Effector memory CD8-positive, alpha-beta T cell (primary cell): Measurements from ENCODE around the gene AS3MT.

ENCODE experiments used
- ATAC-seq: fragments of 150-1000 bp; cut with Tn5 transposase; replicated peaks from 2 replicates; pipeline ENCODE4 v1.10.0; 2021; ENCODE audit warnings: mild to moderate bottlenecking, moderate library complexity
- DNase-seq, 3 experiments: peaks; one replicate each; pipeline ENCODE4 v3.0.0; 2021
- H3K27ac Mint-ChIP-seq, 2 donors: one replicate each; pipeline ENCODE4 v1.8.0; 2022; ENCODE audit warnings: mild to moderate bottlenecking in 2 of 2, mixed read lengths in 2 of 2, moderate library complexity in 2 of 2
- H3K27me3 Mint-ChIP-seq, 2 donors: one replicate each; pipeline ENCODE4 v1.8.0; 2022; ENCODE audit warnings: mixed read lengths in 2 of 2
- H3K36me3 Mint-ChIP-seq: one replicate; pipeline ENCODE4 v1.8.0; 2022; ENCODE audit warnings: mild to moderate bottlenecking, moderate library complexity, mixed read lengths; ENCODE audit not compliant: insufficient read depth
- H3K4me1 Mint-ChIP-seq, 2 donors: one replicate each; pipeline ENCODE4 v1.8.0; 2022; ENCODE audit warnings: low read depth in 2 of 2, mixed read lengths in 2 of 2
- H3K4me3 Mint-ChIP-seq, 2 donors: one replicate each; pipeline ENCODE4 v1.8.0; 2022; ENCODE audit warnings: mild to moderate bottlenecking in 2 of 2, mixed read lengths in 2 of 2, moderate library complexity in 2 of 2
- H3K9me3 Mint-ChIP-seq, 2 donors: one replicate each; pipeline ENCODE4 v1.8.0; 2022; ENCODE audit warnings: mixed read lengths in 2 of 2

AS3MT gene

GRCh38 chr10:102941401-102941800 lies 72.1 kb downstream of the AS3MT start:
- ATAC-seq (no peak), DNase-seq (no peak)
- peaks cover 3% of the 10 kb centered on the region for H3K36me3 Mint-ChIP-seq
- no peaks in the 10 kb centered on the region for H3K27me3 Mint-ChIP-seq
- peaks cover 7 to 13% of the 10 kb centered on the region in 2 donors for H3K4me1 Mint-ChIP-seq
- no peaks in the 10 kb centered on the region for H3K9me3 Mint-ChIP-seq
- no peak overlapping the region for H3K4me3 Mint-ChIP-seq
- no peak overlapping the region for H3K27ac Mint-ChIP-seq

DNA sequence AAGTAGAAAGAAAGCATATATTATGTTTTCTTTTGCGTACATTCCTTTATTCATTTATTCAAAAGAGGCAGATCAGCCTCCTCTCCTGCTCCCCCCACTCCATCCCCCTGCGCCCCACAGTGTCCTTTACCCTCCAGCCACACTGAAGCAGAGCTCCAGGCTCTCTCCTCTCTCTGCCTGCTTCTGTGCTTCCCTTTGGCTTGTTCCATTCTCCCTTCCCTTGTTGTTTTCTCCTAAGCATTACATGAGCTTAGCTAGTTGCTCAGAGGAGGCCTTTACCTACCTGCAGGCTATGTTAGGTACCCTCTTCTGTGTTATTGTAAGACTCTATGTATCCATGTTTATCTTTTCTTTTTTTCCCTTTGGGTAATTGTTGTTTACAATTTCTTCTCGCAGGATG lies 76.2 kb downstream of the AS3MT start:
- H3K4me1 Mint-ChIP-seq = peaks cover 11 to 12% of the 10 kb centered on the region in 2 donors
- no peak for ATAC-seq
- no peak overlapping the region for H3K27ac Mint-ChIP-seq
- H3K36me3 Mint-ChIP-seq = peaks cover 3% of the 10 kb centered on the region
- H3K4me3 Mint-ChIP-seq = no peak overlapping the region
- H3K9me3 Mint-ChIP-seq = no peaks in the 10 kb centered on the region
- DNase-seq = no peak
- H3K27me3 Mint-ChIP-seq = no peaks in the 10 kb centered on the region

DNA sequence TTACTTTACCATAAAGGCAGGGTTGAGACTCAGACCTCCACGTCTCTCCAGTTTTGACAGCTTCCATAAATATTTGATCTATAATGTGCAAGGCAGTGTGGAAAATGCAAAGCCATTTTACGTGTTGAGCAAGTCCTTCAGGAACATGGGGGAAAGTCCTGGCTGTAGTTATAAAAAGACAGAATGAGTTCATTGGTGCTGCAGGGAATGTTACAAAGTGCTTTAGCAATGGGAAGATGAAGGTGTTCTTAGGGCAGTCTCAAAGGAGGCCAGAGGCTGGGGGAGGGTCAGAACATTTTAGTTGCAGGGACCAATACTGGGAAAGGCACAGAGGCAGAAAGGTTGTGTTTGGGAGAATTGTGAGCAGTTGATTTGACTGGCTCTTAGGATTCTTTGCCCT lies 76.7 kb downstream of the AS3MT start:
- ATAC-seq = no peak
- Mint-ChIP-seq H3K4me3 (no peak overlapping the region), H3K4me1 (peaks cover 11 to 12% of the 10 kb centered on the region in 2 donors), H3K9me3 (no peaks in the 10 kb centered on the region), H3K36me3 (peaks cover 3% of the 10 kb centered on the region), H3K27ac (no peak overlapping the region), H3K27me3 (no peaks in the 10 kb centered on the region)
- DNase-seq = no peak

DNA sequence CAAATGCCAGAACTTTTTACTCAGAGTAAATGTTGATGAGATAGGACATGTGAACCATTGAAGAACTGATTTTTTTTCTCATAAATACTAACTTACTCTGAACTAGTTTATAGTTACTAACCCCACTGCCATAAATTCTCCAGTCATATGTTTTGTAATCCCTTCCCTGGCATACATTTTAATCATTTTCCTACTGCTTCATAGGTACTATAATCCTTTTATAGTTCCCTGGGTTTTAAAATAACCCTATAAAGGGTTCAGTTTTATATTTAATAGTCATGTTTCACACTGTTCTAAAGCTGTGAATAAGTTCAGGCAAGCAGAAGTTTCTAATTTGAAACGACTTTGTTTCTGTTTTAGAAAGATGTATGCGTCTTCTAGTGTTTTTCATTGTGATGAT lies 77.7 kb downstream of the AS3MT start:
- DNase-seq (no peak), ATAC-seq (no peak)
- H3K27ac Mint-ChIP-seq = no peak overlapping the region
- H3K4me3 Mint-ChIP-seq = no peak overlapping the region
- no peaks in the 10 kb centered on the region for H3K36me3 Mint-ChIP-seq
- H3K27me3 Mint-ChIP-seq = no peaks in the 10 kb centered on the region
- peaks cover 7 to 8% of the 10 kb centered on the region in 2 donors for H3K4me1 Mint-ChIP-seq
- no peaks in the 10 kb centered on the region for H3K9me3 Mint-ChIP-seq

- Mint-ChIP-seq H3K27me3 (no peaks in the 10 kb centered on the region), H3K27ac (no peak overlapping the region), H3K4me3 (no peak overlapping the region), H3K36me3 (no peaks in the 10 kb centered on the region), H3K9me3 (no peaks in the 10 kb centered on the region), H3K4me1 (peaks cover 6 to 8% of the 10 kb centered on the region in 2 donors)
- ATAC-seq = no peak
- DNase-seq = no peak
Measured at GRCh38 chr10:102948176-102948575, 78.9 kb downstream of the AS3MT start.

DNA sequence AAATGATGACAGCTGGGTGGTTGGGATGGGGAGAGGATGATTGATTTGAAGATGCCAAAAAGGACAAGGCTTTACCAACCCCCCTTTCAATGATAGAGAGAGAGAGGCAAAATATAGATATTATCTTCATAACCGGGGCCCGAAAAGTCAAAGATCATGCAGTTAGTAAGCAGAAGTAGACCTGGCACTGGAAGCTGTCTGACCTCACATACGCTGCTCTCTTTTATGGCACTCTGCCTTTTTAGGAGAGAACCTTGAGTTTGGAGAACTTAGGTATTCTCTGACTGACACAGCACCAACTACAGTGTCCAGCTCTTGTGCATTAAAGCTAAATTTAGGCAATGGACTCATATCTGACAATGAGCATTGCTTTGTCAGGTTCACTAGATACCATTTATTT lies 79.5 kb downstream of the AS3MT start:
- no peak for DNase-seq
- Mint-ChIP-seq H3K4me3 (no peak overlapping the region), H3K27ac (peak overlapping the region in 1 of 2 donors; percentile 30), H3K36me3 (no peaks in the 10 kb centered on the region), H3K9me3 (no peaks in the 10 kb centered on the region), H3K4me1 (peaks cover 5 to 8% of the 10 kb centered on the region in 2 donors), H3K27me3 (no peaks in the 10 kb centered on the region)
- no peak for ATAC-seq

GRCh38 chr10:102949916-102950315 lies 80.6 kb downstream of the AS3MT start:
- no peak for DNase-seq
- no peak for ATAC-seq
- no peaks in the 10 kb centered on the region for H3K36me3 Mint-ChIP-seq

GRCh38 chr10:102951316-102951715 lies 82.0 kb downstream of the AS3MT start:
- Mint-ChIP-seq H3K27me3 (no peaks in the 10 kb centered on the region), H3K4me1 (peaks cover 0 to 8% of the 10 kb centered on the region in 2 donors), H3K36me3 (no peaks in the 10 kb centered on the region), H3K27ac (no peak overlapping the region), H3K9me3 (no peaks in the 10 kb centered on the region), H3K4me3 (no peak overlapping the region)
- DNase-seq (no peak), ATAC-seq (no peak)

More at GRCh38 chr10:102949916-102950315, 80.6 kb downstream of the AS3MT start:
- peaks cover 5 to 8% of the 10 kb centered on the region in 2 donors for H3K4me1 Mint-ChIP-seq
- H3K9me3 Mint-ChIP-seq = no peaks in the 10 kb centered on the region
- no peak overlapping the region for H3K4me3 Mint-ChIP-seq
- no peaks in the 10 kb centered on the region for H3K27me3 Mint-ChIP-seq
- H3K27ac Mint-ChIP-seq = no peak overlapping the region
